ENCODE results near the gene RBL2. TPM values are rescaled to one million over a fixed set of nuclear protein-coding genes. Genes with fewer than 3 reads are reported as not detected.

The RBL2 gene
- total and polyA plus RNA-seq, 10 donors = 29.1 to 214 (median 138) TPM

GRCh38 chr16:53517851-53518250 lies 83.6 kb downstream of the RBL2 start:
- no peaks in the 10 kb centered on the region for H3K36me3 ChIP-seq
- no peaks in the 10 kb centered on the region for H3K27me3 ChIP-seq (replicated peaks in 1 of 7)
- no peak for TF ChIP-seq POLR2AphosphoS5 (IDR thresholded peaks at IDR 0.05)
- TF ChIP-seq POLR2A (IDR thresholded peaks at IDR 0.05) = no peak
- TF ChIP-seq, protein P1, sequence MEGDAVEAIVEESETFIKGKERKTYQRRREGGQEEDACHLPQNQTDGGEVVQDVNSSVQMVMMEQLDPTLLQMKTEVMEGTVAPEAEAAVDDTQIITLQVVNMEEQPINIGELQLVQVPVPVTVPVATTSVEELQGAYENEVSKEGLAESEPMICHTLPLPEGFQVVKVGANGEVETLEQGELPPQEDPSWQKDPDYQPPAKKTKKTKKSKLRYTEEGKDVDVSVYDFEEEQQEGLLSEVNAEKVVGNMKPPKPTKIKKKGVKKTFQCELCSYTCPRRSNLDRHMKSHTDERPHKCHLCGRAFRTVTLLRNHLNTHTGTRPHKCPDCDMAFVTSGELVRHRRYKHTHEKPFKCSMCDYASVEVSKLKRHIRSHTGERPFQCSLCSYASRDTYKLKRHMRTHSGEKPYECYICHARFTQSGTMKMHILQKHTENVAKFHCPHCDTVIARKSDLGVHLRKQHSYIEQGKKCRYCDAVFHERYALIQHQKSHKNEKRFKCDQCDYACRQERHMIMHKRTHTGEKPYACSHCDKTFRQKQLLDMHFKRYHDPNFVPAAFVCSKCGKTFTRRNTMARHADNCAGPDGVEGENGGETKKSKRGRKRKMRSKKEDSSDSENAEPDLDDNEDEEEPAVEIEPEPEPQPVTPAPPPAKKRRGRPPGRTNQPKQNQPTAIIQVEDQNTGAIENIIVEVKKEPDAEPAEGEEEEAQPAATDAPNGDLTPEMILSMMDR (IDR thresholded peaks at IDR 0.05 in 8 of 11, conservative IDR thresholded peaks at IDR 0.05 in 3 of 11) = no peak
- peak overlapping the region in 1 of 8 donors; percentile 59 for H3K4me3 ChIP-seq
- peak; percentile 74 for DNase-seq
- WGBS, 5 donors = 82 to 94% (median 89%) methylated on average over 4 of the region's 4 CpGs
- peaks cover 0 to 11% (median 6%) of the 10 kb centered on the region in 8 donors for H3K9me3 ChIP-seq
- H3K27ac ChIP-seq = peak overlapping the region in 5 of 8 donors; percentile 79 to 92 (median 86)
- H3K4me1 ChIP-seq = peaks cover 19 to 58% (median 42%) of the 10 kb centered on the region in 6 donors
- intact Hi-C loops (cut with DNase I; ENCODE audit: low total_unique reads) = no loop called here

DNA sequence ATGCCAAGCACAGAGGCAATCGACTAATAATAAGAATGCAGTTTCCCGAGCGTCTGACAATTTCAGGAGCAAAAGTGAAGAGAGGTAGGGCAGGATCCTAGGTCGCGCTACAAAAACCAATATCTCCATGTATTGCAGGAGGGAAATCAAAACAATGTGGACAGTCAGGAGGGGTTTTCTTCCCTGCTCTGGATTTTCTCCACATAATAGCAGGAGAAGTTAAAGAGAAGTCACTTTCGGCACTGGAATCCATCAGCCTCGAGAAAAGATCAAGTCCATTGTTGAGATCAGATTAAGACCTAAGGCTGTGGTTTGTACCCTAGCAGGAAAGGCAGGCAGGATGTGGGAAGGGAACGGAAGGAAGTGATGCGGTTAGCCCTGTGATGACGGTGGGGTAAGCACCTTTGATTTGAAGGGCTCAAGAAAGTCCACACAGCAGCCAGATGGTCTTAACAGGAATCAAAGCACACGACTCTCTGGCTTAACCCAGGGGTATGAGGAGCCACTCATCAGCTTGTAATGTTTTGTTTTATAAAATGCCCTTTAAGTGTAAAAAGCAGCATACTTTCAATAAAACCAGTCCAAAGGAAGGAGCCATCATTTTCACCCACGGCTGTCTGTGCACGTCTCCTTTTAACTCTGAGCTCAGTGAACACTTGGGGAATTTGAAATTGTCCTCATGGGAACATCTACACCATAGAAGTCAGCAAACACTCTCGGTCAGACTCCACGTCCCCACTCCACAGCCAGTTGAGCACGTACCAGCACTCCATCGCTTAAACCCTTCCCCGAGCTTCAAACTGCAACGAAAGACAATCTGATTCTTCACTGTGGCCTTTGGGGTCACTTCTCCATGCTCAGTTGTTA lies 84.5 kb downstream of the RBL2 start:
- DNase-seq = peak; percentile 92
- H3K27me3 ChIP-seq (replicated peaks in 1 of 7) = no peaks in the 10 kb centered on the region

DNA sequence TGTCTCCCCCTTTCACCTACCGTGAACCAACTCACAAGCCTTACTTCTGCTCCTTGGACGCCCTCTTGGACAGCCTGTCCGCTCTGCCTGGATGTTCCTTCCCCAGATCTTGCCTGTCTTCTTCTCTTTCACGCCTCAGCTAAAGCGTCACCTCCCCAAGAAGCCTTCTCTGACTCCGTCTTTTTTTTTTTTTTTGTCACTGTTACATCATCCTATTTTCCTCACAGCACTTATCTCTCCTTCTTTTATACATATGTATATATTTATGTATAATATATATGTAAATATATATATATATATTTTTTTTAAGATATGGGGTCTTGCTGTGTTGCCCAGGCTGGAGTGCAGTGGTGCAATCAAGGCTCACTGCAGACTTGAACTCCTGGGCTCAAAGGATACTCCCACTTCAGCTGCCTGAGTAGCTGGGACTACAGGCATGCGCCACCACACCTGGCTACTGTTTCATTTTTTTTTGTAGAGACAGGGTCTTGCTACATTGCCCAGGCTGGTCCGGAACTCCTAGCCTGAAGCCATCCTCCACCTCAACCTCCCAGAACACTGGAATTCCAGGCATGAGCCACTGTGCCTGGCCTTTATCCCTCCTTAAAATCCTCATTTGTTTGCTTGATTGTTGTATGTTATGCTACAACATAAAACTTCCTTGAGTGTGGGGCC lies 85.3 kb downstream of the RBL2 start:
- Histone ChIP-seq H3K4me1 (peaks cover 19 to 58% (median 42%) of the 10 kb centered on the region in 6 donors), H3K27ac (peak overlapping the region; percentile 66 to 92 (median 83)), H3K27me3 (replicated peaks in 1 of 7) (no peaks in the 10 kb centered on the region), H3K36me3 (no peaks in the 10 kb centered on the region), H3K9me3 (peaks cover 0 to 6% (median 5%) of the 10 kb centered on the region in 8 donors), H3K4me3 (peak overlapping the region in 5 of 8 donors; percentile 6 to 59 (median 20))
- TF ChIP-seq POLR2AphosphoS5 (IDR thresholded peaks at IDR 0.05) (no peak), POLR2A (IDR thresholded peaks at IDR 0.05) (no peak)
- TF ChIP-seq, protein P1 (IDR thresholded peaks at IDR 0.05 in 8 of 11, conservative IDR thresholded peaks at IDR 0.05 in 3 of 11) = no peak
- 67 to 78% (median 72%) methylated on average over 8 of the region's 8 CpGs for WGBS, 5 donors
- DNase-seq = no peak
- intact Hi-C loops (cut with DNase I; ENCODE audit: low total_unique reads) = no loop called here

More for the DNA sequence above, 84.5 kb downstream of the RBL2 start:
- TF ChIP-seq POLR2A (IDR thresholded peaks at IDR 0.05) = no peak
- TF ChIP-seq, protein P1 (IDR thresholded peaks at IDR 0.05 in 8 of 11, conservative IDR thresholded peaks at IDR 0.05 in 3 of 11) = no peak
- peak in 2 of 3 donors; percentile 31 to 98 for TF ChIP-seq POLR2AphosphoS5 (IDR thresholded peaks at IDR 0.05)
- peaks cover 19 to 58% (median 42%) of the 10 kb centered on the region in 6 donors for H3K4me1 ChIP-seq
- H3K27ac ChIP-seq = peak overlapping the region; percentile 66 to 92 (median 83)
- H3K9me3 ChIP-seq = peaks cover 0 to 11% (median 6%) of the 10 kb centered on the region in 8 donors
- intact Hi-C loops (cut with DNase I; ENCODE audit: low total_unique reads) = no loop called here
- H3K4me3 ChIP-seq = peak overlapping the region in 5 of 8 donors; percentile 6 to 59 (median 20)
- H3K36me3 ChIP-seq = no peaks in the 10 kb centered on the region
- WGBS, 5 donors = 27 to 29% (median 27%) methylated on average over 19 of the region's 19 CpGs
